A549 (cell line): ENCODE measurements around the gene TCEA2. TPM values are rescaled to one million over a fixed set of nuclear protein-coding genes. Genes with fewer than 3 reads are reported as not detected.

Source experiments
- ATAC-seq, 2 experiments: fragments of 200-7000 bp in 1 of 2; fragments of >200 bp in 1 of 2; cut with Nextera tagmentation in 1 of 2; cut with Tn5 transposase in 1 of 2; 3 replicates each; pipeline versions ENCODE4 v1.8.0 to v1.9.1; 2018 to 2020; ENCODE audit warnings: mild to moderate bottlenecking in 1 of 2, moderate library complexity in 1 of 2
- CTCF ChIA-PET: fragments of 300-600 bp; sonication (Branson Sonifier 250); formaldehyde crosslinking; extraction: SDS; loops from one replicate; lab custom pipeline; 2021; ENCODE audit warnings: antibody characterized with exemption, inconsistent platforms; lab: Yijun Ruan, JAX
- POLR2A ChIA-PET: fragments of 350-600 bp; formaldehyde crosslinking; extraction: SDS; loops from one replicate; lab custom pipeline; 2021; ENCODE audit warnings: antibody characterized with exemption, inconsistent platforms; lab: Yijun Ruan, JAX
- DNase-seq, 2 experiments: peaks; one replicate each; pipeline versions ENCODE4 v3.0.0 to v3.0.0-alpha.2; 2011 to 2016; ENCODE audit warnings: low read depth in 1 of 2, low spot score in 1 of 2
- FAIRE-seq: peaks from 2 replicates; lab custom pipeline; 2011; peaks lifted over from hg19 to GRCh38; lab: Jason Lieb, UNC
- H3K27ac ChIP-seq, 2 experiments: fragments of >200 bp; sonication (Bioruptor Twin); formaldehyde crosslinking; 3 replicates each; pipeline ENCODE4 v1.5.1; 2016 to 2017
- H3K4me1 ChIP-seq: fragments of >200 bp; sonication (Bioruptor Twin); formaldehyde crosslinking; 3 replicates; pipeline ENCODE4 v1.6.1; 2016
- H3K4me2 ChIP-seq: fragments of >200 bp; sonication (Bioruptor Twin); formaldehyde crosslinking; 3 replicates; pipeline ENCODE4 v1.6.1; 2016
- H3K4me3 ChIP-seq: fragments of >200 bp; sonication (Bioruptor Twin); formaldehyde crosslinking; 3 replicates; pipeline ENCODE4 v1.5.1; 2016
- H3K9me3 ChIP-seq: fragments of >200 bp; sonication (Bioruptor Twin); formaldehyde crosslinking; 3 replicates; pipeline ENCODE4 v1.6.1; 2016
- CBX2 ChIP-seq: fragments of 200-600 bp; sonication (generic); IDR thresholded peaks from 2 replicates; pipeline ENCODE4 v1.6.1; 2016; ENCODE audit warnings: low read depth, mild to moderate bottlenecking, borderline replicate concordance
- CBX8 ChIP-seq: fragments of 200-600 bp; sonication (generic); IDR thresholded peaks from 2 replicates; pipeline ENCODE4 v1.6.1; 2016
- EHMT2 ChIP-seq: fragments of 200-600 bp; sonication (generic); IDR thresholded peaks from 2 replicates; pipeline ENCODE4 v1.6.1; 2016; ENCODE audit warnings: antibody characterized with exemption, low read depth, mild to moderate bottlenecking, moderate library complexity
- FOSB ChIP-seq: fragments of 250-450 bp; sonication (Bioruptor Pico); IDR thresholded peaks from 2 replicates; pipeline ENCODE4 v1.5.0; 2020; ENCODE audit warnings: mild to moderate bottlenecking, moderate library complexity
- FOSL2 ChIP-seq, 2 experiments: fragments of 450-650 bp in 1 of 2; fragments of >200 bp in 1 of 2; sonication (Bioruptor Twin) in 1 of 2; formaldehyde crosslinking; IDR thresholded peaks; 2 replicates each; pipeline versions ENCODE4 v1.5.0 to v1.6.1; 2016 to 2020; ENCODE audit warnings: mild to moderate bottlenecking in 1 of 2, moderate library complexity in 1 of 2
- HEYL ChIP-seq: fragments of 250-450 bp; sonication (Bioruptor Pico); IDR thresholded peaks from 2 replicates; pipeline ENCODE4 v1.8.0; 2021; ENCODE audit warnings: mild to moderate bottlenecking, moderate library complexity
- HOXB5 ChIP-seq: fragments of 250-450 bp; sonication (Bioruptor Pico); IDR thresholded peaks from 2 replicates; pipeline ENCODE4 v1.5.0; 2020; ENCODE audit warnings: mild to moderate bottlenecking, moderate library complexity
- KDM1A ChIP-seq: fragments of 200-600 bp; sonication (generic); IDR thresholded peaks from 2 replicates; pipeline ENCODE4 v1.6.1; 2016; ENCODE audit warnings: low read depth, mild to moderate bottlenecking
- KDM5A ChIP-seq: fragments of 200-600 bp; sonication (generic); IDR thresholded peaks from 2 replicates; pipeline ENCODE4 v1.6.1; 2016; ENCODE audit warnings: antibody characterized with exemption, mild to moderate bottlenecking
- MAZ ChIP-seq: fragments of 150-350 bp; IDR thresholded peaks from 2 replicates; pipeline ENCODE4 v1.6.1; 2014; ENCODE audit warnings: antibody characterized with exemption, low read depth, low read length, borderline replicate concordance
- NFE2L2 ChIP-seq: fragments of 150-350 bp; conservative IDR thresholded peaks from 2 replicates; pipeline ENCODE4 v1.6.1; 2014; ENCODE audit warnings: low read length
- PHF8 ChIP-seq: fragments of 200-600 bp; sonication (generic); IDR thresholded peaks from 2 replicates; pipeline ENCODE4 v1.6.1; 2016; ENCODE audit warnings: low read depth, mild to moderate bottlenecking, antibody characterized with exemption, moderate library complexity, borderline replicate concordance
- POLR2A ChIP-seq: IDR thresholded peaks from 2 replicates; pipeline ENCODE4 v1.6.1; 2012; ENCODE audit warnings: mild to moderate bottlenecking, low read length
- RAD21 ChIP-seq, 2 experiments: fragments of >200 bp in 1 of 2; sonication (Bioruptor Twin) in 1 of 2; formaldehyde crosslinking in 1 of 2; IDR thresholded peaks in 1 of 2; conservative IDR thresholded peaks in 1 of 2; 2 replicates in 1 of 2; 3 replicates in 1 of 2; pipeline ENCODE4 v1.6.1; 2012 to 2018; ENCODE audit warnings: inconsistent platforms in 1 of 2
- RARB ChIP-seq: fragments of 250-450 bp; sonication (Bioruptor Pico); IDR thresholded peaks from 2 replicates; pipeline ENCODE4 v1.8.0; 2021; ENCODE audit warnings: mild to moderate bottlenecking, moderate library complexity
- RCOR1 ChIP-seq: fragments of 150-350 bp; IDR thresholded peaks from 2 replicates; pipeline ENCODE4 v1.6.1; 2014; ENCODE audit warnings: antibody characterized with exemption, low read length, low read depth
- RNF2 ChIP-seq: fragments of 200-600 bp; sonication (generic); IDR thresholded peaks from 2 replicates; pipeline ENCODE4 v1.6.1; 2016; ENCODE audit warnings: low read depth, mild to moderate bottlenecking, antibody characterized with exemption, moderate library complexity, borderline replicate concordance
- SREBF2 ChIP-seq: fragments of 450-650 bp; IDR thresholded peaks from 2 replicates; pipeline ENCODE4 v1.6.1; 2014; ENCODE audit warnings: mild to moderate bottlenecking, moderate library complexity
- ZC3H11A ChIP-seq: fragments of 450-650 bp; IDR thresholded peaks from 2 replicates; pipeline ENCODE4 v1.6.1; 2014; ENCODE audit warnings: antibody characterized with exemption, mild to moderate bottlenecking
- ZFP36 ChIP-seq: fragments of 450-650 bp; IDR thresholded peaks from 2 replicates; pipeline ENCODE4 v1.6.1; 2014; ENCODE audit warnings: borderline replicate concordance; ENCODE audit not compliant: partially characterized antibody
- ZNF302 ChIP-seq: fragments of 250-450 bp; sonication (Bioruptor Pico); IDR thresholded peaks from 2 replicates; pipeline ENCODE4 v1.9.0; 2021; ENCODE audit warnings: inconsistent platforms, mild to moderate bottlenecking, moderate library complexity
- WGBS: methylation state at CpG from one replicate; pipeline ENCODE4 v1.1.6; 2017; ENCODE audit errors: missing lambda C conversion rate; 5-methylcytosine and 5-hydroxymethylcytosine counted together
- polyA plus RNA-seq, 4 experiments: library from polyadenylated mRNA; depleted of rRNA in 3 of 4; stranded (reverse); fragments of >200 nt; fragmentation: RNase III in 1 of 4; extraction: RNeasy Plus Mini Kit Qiagen cat#74134 plus additional on column Dnase treatment in 1 of 4; gene quantifications; 2 replicates in 3 of 4; 3 replicates in 1 of 4; pipeline ENCODE4 v1.2.3, GENCODE V29; 2011 to 2017
- TF ChIP-seq, protein P1 (sequence below): fragments of 450-650 bp; IDR thresholded peaks from 2 replicates; pipeline ENCODE4 v1.6.1; 2014; ENCODE audit warnings: antibody characterized with exemption
- TF ChIP-seq, protein P2 (sequence below): fragments of 150-350 bp; IDR thresholded peaks from 2 replicates; pipeline ENCODE4 v1.6.1; 2014; ENCODE audit warnings: low read depth, mild to moderate bottlenecking, low read length

TCEA2 gene
- polyA plus RNA-seq, 2 of the 4 experiments (the other 2 are of a cell fraction): 11.2 to 29.8 TPM

DNA sequence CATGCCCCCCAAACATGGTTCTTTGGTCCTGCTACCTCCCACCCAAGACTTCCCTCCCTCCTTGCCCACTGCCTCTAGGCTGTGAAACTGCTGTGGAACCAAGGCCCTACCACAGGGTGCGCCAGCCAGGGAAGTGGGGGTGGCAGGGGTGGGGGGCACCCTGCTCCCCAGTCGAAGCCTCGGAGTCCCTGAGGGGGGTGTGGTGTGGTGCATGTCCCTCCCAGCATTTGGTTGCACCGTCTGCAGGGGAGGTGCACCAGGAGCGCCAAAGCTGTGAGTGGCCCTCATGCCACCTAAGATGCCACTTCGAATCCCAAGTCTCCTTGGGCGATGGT is 14.5 kb downstream of the TCEA2 start:
- DNase-seq (no peak), FAIRE-seq (no peak), ATAC-seq (no peak)
- Histone ChIP-seq H3K9me3 (no peaks in the 10 kb centered on the region), H3K4me3 (no peak overlapping the region), H3K27ac (no peak overlapping the region), H3K4me2 (no peak overlapping the region; the same call in 2 of the 3 replicates), H3K4me1 (peaks cover 21% of the 10 kb centered on the region)
- ChIA-PET CTCF (interaction anchor here (0.6 to 4.4 kb wide), 5 partner anchors 8 to 43 kb away, joined by 3 to 34 read pairs (median 4); no protein-coding TSS in a partner anchor), POLR2A (no interaction called here)
- TF ChIP-seq ZNF302 (CRISPR knock-in tag): no peak
- TF ChIP-seq ZC3H11A: no peak
- TF ChIP-seq RAD21 (conservative IDR thresholded peaks at IDR 0.05 in 1 of 2, IDR thresholded peaks at IDR 0.05 in 1 of 2): no peak
- TF ChIP-seq RCOR1: no peak
- TF ChIP-seq NFE2L2: no peak
- TF ChIP-seq CBX8: no peak
- no peak for TF ChIP-seq POLR2A
- no peak for TF ChIP-seq ZFP36
- TF ChIP-seq EHMT2: no peak
- no peak for TF ChIP-seq RARB (CRISPR knock-in tag)
- TF ChIP-seq HEYL (CRISPR knock-in tag): no peak
- no peak for TF ChIP-seq SREBF2
- TF ChIP-seq RNF2: no peak
- no peak for TF ChIP-seq KDM5A
- TF ChIP-seq, protein P1, sequence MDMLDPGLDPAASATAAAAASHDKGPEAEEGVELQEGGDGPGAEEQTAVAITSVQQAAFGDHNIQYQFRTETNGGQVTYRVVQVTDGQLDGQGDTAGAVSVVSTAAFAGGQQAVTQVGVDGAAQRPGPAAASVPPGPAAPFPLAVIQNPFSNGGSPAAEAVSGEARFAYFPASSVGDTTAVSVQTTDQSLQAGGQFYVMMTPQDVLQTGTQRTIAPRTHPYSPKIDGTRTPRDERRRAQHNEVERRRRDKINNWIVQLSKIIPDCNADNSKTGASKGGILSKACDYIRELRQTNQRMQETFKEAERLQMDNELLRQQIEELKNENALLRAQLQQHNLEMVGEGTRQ: no peak
- no peak for TF ChIP-seq HOXB5 (CRISPR knock-in tag)
- no peak for TF ChIP-seq FOSB (CRISPR knock-in tag)
- TF ChIP-seq FOSL2 (IDR thresholded peaks at IDR 0.05): no peak
- TF ChIP-seq FOSL2 (CRISPR knock-in tag; IDR thresholded peaks at IDR 0.05): no peak
- WGBS: 89% methylated on average over 6 of the region's 7 CpGs

DNA sequence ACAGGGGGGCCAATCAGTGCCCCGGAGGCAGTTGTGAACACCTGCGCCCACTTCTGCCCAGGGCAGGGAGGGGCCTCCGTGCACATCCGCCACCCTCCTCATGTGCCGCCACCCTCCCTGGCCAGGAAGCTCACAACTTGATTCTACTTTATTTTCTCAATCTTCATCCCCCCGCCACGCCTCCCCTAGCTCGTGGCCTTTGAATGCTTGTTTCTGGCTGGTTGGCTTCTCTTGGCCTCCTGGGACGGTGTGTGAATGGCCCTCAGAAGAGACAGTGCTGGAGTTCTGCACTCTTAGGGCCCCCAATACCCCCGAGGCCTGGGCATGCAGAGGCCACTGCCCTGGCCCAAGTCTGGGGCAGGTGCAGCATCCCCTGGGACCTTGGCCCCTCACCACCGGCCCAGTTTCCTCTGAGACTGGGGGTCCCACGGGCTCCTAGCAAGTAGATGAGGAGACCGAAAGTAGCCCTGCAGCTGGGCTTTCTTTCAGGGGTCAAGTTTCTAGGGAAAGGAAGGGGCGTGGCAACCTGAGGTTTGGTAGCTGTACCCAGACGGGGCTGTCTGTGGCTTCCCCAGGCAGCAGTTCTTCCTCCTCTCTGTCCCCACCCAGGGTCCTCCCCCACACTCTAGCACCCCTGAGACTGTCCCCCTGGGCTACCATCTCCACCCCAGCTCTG is 15.0 kb downstream of the TCEA2 start:
- Histone ChIP-seq H3K4me2 (peak overlapping the region; percentile 100), H3K4me3 (no peak overlapping the region), H3K9me3 (no peaks in the 10 kb centered on the region), H3K27ac (peak overlapping the region; percentile 93 to 96; a peak in 4 of 6 replicates), H3K4me1 (peaks cover 25% of the 10 kb centered on the region)
- no peak for FAIRE-seq
- 89% methylated on average over 13 of the region's 15 CpGs for WGBS
- TF ChIP-seq CBX2: no peak
- no peak for TF ChIP-seq KDM5A
- TF ChIP-seq MAZ: no peak
- no peak for TF ChIP-seq HOXB5 (CRISPR knock-in tag)
- TF ChIP-seq PHF8: no peak
- TF ChIP-seq KDM1A: no peak
- no peak for TF ChIP-seq ZFP36
- TF ChIP-seq, protein P2, sequence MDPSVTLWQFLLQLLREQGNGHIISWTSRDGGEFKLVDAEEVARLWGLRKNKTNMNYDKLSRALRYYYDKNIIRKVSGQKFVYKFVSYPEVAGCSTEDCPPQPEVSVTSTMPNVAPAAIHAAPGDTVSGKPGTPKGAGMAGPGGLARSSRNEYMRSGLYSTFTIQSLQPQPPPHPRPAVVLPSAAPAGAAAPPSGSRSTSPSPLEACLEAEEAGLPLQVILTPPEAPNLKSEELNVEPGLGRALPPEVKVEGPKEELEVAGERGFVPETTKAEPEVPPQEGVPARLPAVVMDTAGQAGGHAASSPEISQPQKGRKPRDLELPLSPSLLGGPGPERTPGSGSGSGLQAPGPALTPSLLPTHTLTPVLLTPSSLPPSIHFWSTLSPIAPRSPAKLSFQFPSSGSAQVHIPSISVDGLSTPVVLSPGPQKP: no peak
- ChIA-PET CTCF (interaction anchor here (0.6 to 9.1 kb wide), 6 partner anchors 9 to 43 kb away, joined by 3 to 121 read pairs (median 10); no protein-coding TSS in a partner anchor), POLR2A (no interaction called here)
- DNase-seq: no peak
- ATAC-seq: no peak
